Colonic mucosa (tissue), 4 donors: ENCODE measurements around the gene PRTFDC1. TPM values are rescaled to one million over a fixed set of nuclear protein-coding genes. Genes with fewer than 3 reads are reported as not detected.

Source experiments
- DNase-seq: peaks from one replicate; pipeline ENCODE4 v3.0.0-alpha.2; 2020
- H3K27ac ChIP-seq: fragments of 200-600 bp; one replicate; pipeline ENCODE4 v1.8.0; 2021
- H3K27me3 ChIP-seq: fragments of 200-600 bp; one replicate; pipeline ENCODE4 v1.8.0; 2021
- H3K36me3 ChIP-seq: fragments of 200-600 bp; one replicate; pipeline ENCODE4 v1.8.0; 2021
- H3K4me1 ChIP-seq: fragments of 200-600 bp; one replicate; pipeline ENCODE4 v1.8.0; 2021; ENCODE audit warnings: mild to moderate bottlenecking
- H3K4me3 ChIP-seq: fragments of 200-600 bp; one replicate; pipeline ENCODE4 v1.8.0; 2021
- H3K9ac ChIP-seq, 2 donors: one replicate each; pipeline ENCODE4 v1.7.0; 2013; ENCODE audit warnings: control low read depth in 2 of 2, low read depth in 2 of 2, low read length in 2 of 2
- H3K9me3 ChIP-seq: fragments of 200-600 bp; one replicate; pipeline ENCODE4 v1.8.0; 2021
- intact Hi-C: fragments of 100-400 bp; cut with DNase I; formaldehyde crosslinking; loops from one replicate; pipeline ENCODE4 v1.14.1; 2022
- total RNA-seq, 2 donors: library from RNA; stranded (reverse); fragmentation: NEBNext Ultra II Directional in 1 of 2; extraction: Animal tissue kit (Norgen Biotek cat#: 25700) in 1 of 2; gene quantifications; one replicate each; pipeline ENCODE4 v1.2.1, GENCODE V29; 2021
- TF ChIP-seq, protein P1 (sequence below): fragments of 200-600 bp; IDR thresholded peaks from one replicate; pipeline ENCODE4 v1.8.0; 2022; ENCODE audit warnings: antibody characterized with exemption, mild to moderate bottlenecking
- donor health status: healthy.
- donor health status: DM: no; HTN: no; CAD: no.
- donor health status: DM: no; HTN: no; CAD: no.

The PRTFDC1 gene
- total RNA-seq, 2 donors from 2014 or later, result 8.1 to 16.0 TPM

DNA sequence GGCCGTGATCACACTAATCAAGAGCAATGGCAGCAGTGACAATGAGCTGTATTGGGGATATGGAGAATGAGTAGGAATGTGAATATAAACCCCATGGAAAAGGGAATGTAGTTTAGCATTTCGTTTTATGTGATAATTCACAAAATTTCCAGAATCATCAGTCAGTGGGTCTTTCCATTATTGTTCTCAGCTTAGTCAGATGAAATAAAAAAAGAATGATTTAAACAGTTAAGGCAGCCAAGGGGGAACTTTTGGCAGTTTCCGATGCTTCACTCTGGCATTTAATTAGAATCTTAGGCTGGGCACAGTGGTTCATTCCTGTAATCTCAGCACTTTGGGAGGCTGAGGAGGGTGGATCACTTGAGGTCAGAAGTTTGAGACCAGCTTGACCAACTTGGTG is 86.6 kb downstream of the PRTFDC1 start:
- Histone ChIP-seq H3K27me3 (no peaks in the 10 kb centered on the region), H3K9me3 (no peaks in the 10 kb centered on the region), H3K36me3 (no peaks in the 10 kb centered on the region), H3K4me3 (no peak overlapping the region), H3K27ac (no peak overlapping the region), H3K9ac (no peak overlapping the region), H3K4me1 (peaks cover 3% of the 10 kb centered on the region)
- TF ChIP-seq, protein P1, sequence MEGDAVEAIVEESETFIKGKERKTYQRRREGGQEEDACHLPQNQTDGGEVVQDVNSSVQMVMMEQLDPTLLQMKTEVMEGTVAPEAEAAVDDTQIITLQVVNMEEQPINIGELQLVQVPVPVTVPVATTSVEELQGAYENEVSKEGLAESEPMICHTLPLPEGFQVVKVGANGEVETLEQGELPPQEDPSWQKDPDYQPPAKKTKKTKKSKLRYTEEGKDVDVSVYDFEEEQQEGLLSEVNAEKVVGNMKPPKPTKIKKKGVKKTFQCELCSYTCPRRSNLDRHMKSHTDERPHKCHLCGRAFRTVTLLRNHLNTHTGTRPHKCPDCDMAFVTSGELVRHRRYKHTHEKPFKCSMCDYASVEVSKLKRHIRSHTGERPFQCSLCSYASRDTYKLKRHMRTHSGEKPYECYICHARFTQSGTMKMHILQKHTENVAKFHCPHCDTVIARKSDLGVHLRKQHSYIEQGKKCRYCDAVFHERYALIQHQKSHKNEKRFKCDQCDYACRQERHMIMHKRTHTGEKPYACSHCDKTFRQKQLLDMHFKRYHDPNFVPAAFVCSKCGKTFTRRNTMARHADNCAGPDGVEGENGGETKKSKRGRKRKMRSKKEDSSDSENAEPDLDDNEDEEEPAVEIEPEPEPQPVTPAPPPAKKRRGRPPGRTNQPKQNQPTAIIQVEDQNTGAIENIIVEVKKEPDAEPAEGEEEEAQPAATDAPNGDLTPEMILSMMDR, result no peak
- no peak for DNase-seq
- intact Hi-C loops, result no loop called here

DNA sequence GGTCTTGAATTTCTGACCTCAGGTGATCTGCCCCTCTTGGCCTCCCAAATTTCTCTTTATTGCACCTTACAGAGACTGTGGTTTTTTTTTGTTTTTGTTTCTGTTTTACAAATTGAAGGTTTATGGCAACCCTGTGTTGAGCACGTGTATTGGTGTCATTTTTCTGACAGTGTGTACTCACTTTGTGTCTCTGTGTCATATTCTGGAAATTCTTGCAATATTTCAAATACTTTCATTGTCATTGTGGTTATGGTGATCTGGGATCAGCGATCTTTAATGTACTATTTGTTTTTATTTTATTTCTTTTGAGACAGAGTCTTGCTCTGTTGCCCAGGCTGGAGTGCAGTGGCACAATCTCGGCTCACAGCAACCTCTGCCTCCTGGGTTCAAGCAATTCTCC is 89.8 kb downstream of the PRTFDC1 start:
- no peaks in the 10 kb centered on the region for H3K27me3 ChIP-seq

DNA sequence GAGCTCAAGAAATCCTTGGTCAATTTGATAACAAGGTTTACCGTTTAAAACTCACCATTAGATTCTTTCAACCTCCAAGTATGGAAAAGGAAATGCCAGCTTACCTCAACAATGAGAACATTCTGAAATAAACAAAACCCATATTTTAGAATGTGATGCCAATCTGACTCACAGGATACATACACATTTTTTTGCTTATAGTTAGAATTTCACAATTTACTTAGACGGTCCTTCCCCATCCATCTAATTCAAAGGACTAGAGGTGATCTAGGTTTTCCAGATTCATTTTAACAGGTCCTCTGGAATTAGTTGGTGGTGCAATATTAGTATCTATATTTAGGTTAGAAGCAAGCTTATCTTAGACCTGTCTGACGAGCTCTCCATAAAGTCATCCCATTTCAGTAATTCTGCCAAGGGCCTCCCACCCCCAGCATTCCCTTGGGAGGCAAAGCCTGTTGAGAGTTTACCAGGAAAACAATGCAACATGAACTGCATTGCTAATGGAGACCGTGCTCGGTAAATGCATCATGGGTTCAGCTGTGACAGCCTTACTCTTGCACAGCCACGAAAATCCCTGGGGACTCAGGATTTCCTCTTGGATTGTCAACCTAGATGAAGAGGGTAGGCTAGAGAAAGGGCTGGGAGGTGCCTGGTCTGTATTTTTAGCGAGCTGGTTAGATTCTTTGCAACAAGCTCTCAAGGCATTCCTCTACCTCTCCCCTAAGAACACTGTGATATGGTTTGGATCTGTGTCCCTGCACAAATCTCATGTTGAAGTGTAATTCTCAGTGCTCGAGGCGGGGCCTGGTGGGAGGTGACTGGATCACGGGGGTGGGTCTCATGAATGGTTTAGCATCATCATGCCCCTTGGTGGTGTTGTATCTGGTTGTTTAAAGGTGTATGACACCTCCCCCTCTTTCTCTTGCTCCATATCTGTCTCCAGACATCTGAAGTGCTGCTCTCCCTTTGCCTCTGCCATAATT is 93.8 kb downstream of the PRTFDC1 start:
- no peaks in the 10 kb centered on the region for H3K4me1 ChIP-seq
- DNase-seq, result no peak
- H3K9me3 ChIP-seq, result no peaks in the 10 kb centered on the region
- H3K9ac ChIP-seq, result no peak overlapping the region
- no peak overlapping the region for H3K4me3 ChIP-seq
- TF ChIP-seq, protein P1, result no peak
- H3K36me3 ChIP-seq, result no peaks in the 10 kb centered on the region
- intact Hi-C loops, result no loop called here
- no peak overlapping the region for H3K27ac ChIP-seq
- H3K27me3 ChIP-seq, result no peaks in the 10 kb centered on the region

More for the DNA sequence above, 89.8 kb downstream of the PRTFDC1 start:
- intact Hi-C loops, result no loop called here
- H3K4me1 ChIP-seq, result peaks cover 3% of the 10 kb centered on the region
- no peak for DNase-seq
- TF ChIP-seq, protein P1, result no peak
- no peak overlapping the region for H3K9ac ChIP-seq
- no peaks in the 10 kb centered on the region for H3K9me3 ChIP-seq
- H3K36me3 ChIP-seq, result no peaks in the 10 kb centered on the region
- no peak overlapping the region for H3K4me3 ChIP-seq
- H3K27ac ChIP-seq, result no peak overlapping the region

DNA sequence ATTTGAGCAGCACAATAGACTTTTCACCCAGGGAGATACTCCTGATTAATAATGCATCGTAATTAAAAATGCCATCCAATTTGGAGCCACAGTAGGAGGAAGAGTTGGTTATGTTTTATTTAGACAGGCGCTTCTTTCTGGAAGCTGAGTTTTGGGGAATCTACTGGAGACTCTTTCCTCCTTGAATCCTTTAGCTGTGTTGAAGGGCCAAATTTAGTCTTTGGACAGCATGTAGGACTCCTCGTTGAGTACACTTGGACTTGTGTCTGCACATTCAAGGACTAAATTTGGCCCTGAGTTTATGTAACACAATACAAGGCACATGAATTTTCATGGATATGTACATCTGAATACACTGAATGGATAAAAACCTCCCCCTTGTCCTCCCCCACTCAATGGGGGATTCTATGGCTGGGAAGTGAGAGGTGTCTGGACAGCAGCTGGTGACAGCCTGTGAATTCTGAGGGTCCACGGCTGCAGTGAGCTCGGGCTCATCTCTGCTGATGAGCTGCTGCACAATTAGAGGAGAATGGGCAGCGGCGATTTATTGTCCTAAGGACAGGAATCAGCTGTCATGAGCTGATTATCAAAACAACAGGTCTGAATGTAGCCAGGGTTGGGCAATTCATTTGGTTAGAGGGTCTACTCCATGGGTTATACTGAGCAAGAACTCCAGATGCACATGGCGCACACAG is 95.2 kb downstream of the PRTFDC1 start:
- no peak overlapping the region for H3K27ac ChIP-seq
- no peak for DNase-seq
- TF ChIP-seq, protein P1, result no peak
- intact Hi-C loops, result no loop called here
- no peaks in the 10 kb centered on the region for H3K27me3 ChIP-seq
- H3K4me3 ChIP-seq, result no peak overlapping the region
- no peak overlapping the region for H3K9ac ChIP-seq
- no peaks in the 10 kb centered on the region for H3K9me3 ChIP-seq
- no peaks in the 10 kb centered on the region for H3K36me3 ChIP-seq
- no peaks in the 10 kb centered on the region for H3K4me1 ChIP-seq

DNA sequence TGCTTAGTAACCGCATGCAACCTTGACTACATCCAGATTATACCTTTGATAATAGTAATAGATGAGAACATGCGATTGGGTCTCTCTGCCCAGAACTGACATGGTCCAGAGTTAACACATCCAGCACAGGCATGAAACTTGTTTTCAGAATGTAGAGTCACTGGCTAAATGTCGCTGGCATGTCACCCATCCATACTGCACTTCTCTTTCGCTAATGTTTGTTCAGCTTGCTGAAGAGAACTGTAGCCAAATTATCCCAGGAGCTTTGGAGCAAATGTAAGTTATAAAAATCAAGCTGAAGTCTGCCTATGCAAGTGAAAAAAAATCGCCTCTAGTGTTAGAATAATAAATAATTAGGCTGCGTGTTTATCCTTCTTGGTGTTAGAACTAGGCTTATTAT is 98.2 kb downstream of the PRTFDC1 start:
- TF ChIP-seq, protein P1, result no peak
- no peaks in the 10 kb centered on the region for H3K4me1 ChIP-seq
- intact Hi-C loops, result no loop called here
- no peaks in the 10 kb centered on the region for H3K9me3 ChIP-seq
- H3K9ac ChIP-seq, result no peak overlapping the region
- H3K36me3 ChIP-seq, result no peaks in the 10 kb centered on the region
- no peak overlapping the region for H3K27ac ChIP-seq
- no peak for DNase-seq
- no peak overlapping the region for H3K4me3 ChIP-seq
- no peaks in the 10 kb centered on the region for H3K27me3 ChIP-seq
